Measurements from ENCODE around the gene ZNF679. TPM values are rescaled to one million over a fixed set of nuclear protein-coding genes. Genes with fewer than 3 reads are reported as not detected.

Gene ZNF679
- total RNA-seq, 1 donor from 2014 or later = not detected

DNA sequence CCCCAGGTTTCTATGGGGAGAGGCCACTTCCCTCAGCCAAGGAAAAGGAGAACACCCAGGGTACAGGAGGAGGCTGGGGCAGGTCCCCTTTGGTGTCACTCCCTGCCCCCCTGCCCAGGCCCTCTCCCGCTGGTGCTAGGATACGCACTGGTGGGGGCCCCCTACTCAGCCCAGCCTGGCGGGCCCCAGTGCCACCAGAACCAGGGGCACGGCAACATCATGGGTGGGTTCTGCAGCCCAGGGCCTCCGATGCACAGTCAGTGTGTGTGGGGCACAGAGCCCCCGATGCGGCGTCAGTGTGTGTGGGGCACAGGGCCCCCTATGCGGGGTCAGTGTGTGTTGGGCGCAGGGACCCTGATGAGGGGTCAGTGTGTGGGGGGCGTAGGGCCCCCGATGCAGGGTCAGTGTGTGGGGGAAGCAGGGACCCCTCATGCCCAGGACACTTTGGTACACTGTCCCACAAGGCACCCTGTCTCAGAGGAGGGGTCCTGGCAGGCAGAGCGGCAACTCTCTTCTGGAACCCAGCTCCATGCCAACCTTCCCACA lies 44.4 kb upstream of the ZNF679 start:
- intact Hi-C loops (cut with DNase I) = loop anchor here (5.0 kb wide), 1 partner anchor 438 kb away; no protein-coding TSS in a partner anchor
- DNase-seq (no peak), ATAC-seq (peak in 1 of 2 donors; percentile 26)
- no peak overlapping the region for H3K27ac ChIP-seq
- no peaks in the 10 kb centered on the region for H3K4me1 ChIP-seq
- TF ChIP-seq, protein P1, sequence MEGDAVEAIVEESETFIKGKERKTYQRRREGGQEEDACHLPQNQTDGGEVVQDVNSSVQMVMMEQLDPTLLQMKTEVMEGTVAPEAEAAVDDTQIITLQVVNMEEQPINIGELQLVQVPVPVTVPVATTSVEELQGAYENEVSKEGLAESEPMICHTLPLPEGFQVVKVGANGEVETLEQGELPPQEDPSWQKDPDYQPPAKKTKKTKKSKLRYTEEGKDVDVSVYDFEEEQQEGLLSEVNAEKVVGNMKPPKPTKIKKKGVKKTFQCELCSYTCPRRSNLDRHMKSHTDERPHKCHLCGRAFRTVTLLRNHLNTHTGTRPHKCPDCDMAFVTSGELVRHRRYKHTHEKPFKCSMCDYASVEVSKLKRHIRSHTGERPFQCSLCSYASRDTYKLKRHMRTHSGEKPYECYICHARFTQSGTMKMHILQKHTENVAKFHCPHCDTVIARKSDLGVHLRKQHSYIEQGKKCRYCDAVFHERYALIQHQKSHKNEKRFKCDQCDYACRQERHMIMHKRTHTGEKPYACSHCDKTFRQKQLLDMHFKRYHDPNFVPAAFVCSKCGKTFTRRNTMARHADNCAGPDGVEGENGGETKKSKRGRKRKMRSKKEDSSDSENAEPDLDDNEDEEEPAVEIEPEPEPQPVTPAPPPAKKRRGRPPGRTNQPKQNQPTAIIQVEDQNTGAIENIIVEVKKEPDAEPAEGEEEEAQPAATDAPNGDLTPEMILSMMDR (IDR thresholded peaks at IDR 0.05) = no peak
- H3K4me3 ChIP-seq = no peak overlapping the region
- peaks cover 31% of the 10 kb centered on the region for H3K27me3 ChIP-seq (ENCODE audit: low read depth)
- H3K9me3 ChIP-seq = no peaks in the 10 kb centered on the region
- no peaks in the 10 kb centered on the region for H3K36me3 ChIP-seq

DNA sequence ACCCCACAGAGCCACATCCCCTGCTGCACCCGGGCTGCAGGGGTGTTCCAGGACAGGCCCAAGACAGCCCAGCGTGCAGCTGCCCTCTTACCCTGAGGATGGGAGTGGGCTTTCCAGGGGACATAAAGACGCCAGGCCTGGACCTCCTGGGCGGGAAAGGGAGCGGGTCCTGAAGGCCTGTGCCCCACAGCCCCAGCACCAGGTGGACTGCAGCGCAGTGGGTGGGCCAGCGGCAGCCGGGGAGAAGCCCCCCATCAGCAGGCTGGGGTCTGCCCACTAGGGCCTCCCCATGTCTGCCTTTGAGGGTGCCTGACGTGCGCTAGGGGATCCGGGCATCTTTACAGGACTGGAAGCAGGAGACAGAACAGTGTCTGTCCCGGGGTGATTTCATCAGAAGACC lies 43.9 kb upstream of the ZNF679 start:
- H3K9me3 ChIP-seq = no peaks in the 10 kb centered on the region
- no peak overlapping the region for H3K4me3 ChIP-seq
- no peak for DNase-seq
- ATAC-seq = peak; percentile 11 to 27
- intact Hi-C loops (cut with DNase I) = loop anchor here (5.0 kb wide), 1 partner anchor 438 kb away; no protein-coding TSS in a partner anchor
- no peaks in the 10 kb centered on the region for H3K36me3 ChIP-seq
- H3K27me3 ChIP-seq (ENCODE audit: low read depth) = peaks cover 31% of the 10 kb centered on the region
- H3K4me1 ChIP-seq = no peaks in the 10 kb centered on the region
- H3K27ac ChIP-seq = no peak overlapping the region
- TF ChIP-seq, protein P1 (IDR thresholded peaks at IDR 0.05) = no peak

GRCh38 chr7:64187408-64187807 lies 40.9 kb upstream of the ZNF679 start:
- Histone ChIP-seq H3K27me3 (ENCODE audit: low read depth) (peaks cover 11% of the 10 kb centered on the region), H3K4me3 (no peak overlapping the region), H3K9me3 (no peaks in the 10 kb centered on the region), H3K4me1 (no peaks in the 10 kb centered on the region), H3K36me3 (no peaks in the 10 kb centered on the region), H3K27ac (no peak overlapping the region)
- no peak for DNase-seq
- TF ChIP-seq, protein P1 (IDR thresholded peaks at IDR 0.05) = no peak
- no peak for ATAC-seq
- intact Hi-C loops (cut with DNase I) = no loop called here

DNA sequence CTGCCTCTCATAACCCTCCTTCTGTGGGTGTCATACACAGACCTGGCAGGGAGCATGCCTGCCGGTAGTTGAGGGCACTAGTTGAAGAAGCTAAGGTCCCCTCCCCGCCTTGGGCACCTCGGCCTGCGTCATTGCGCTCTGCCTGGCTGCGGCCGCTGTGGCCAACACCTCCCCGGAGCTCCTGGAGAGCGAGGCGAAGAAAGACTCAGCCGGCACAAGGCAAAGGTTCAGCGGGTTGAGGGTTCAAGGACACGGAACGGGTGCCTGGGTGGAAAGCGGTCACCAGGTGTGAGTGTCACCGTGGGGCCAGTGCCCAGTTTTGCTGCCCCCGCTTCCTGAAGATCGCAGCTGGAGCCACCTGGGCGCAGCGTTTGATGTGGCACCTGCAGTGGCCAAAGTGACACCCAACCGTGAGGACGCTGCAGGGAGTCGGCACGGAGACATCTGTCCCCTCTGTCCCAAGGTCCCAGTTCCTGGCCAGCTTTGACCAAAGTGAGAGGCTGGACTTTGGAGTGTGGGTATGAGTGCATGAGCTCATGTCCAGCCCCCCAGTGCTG lies 36.0 kb upstream of the ZNF679 start:
- H3K9me3 ChIP-seq = peaks cover 7% of the 10 kb centered on the region
- DNase-seq (no peak), ATAC-seq (no peak)
- TF ChIP-seq, protein P1 (IDR thresholded peaks at IDR 0.05) = no peak
- H3K4me1 ChIP-seq = no peaks in the 10 kb centered on the region
- H3K36me3 ChIP-seq = no peaks in the 10 kb centered on the region
- H3K27me3 ChIP-seq (ENCODE audit: low read depth) = no peaks in the 10 kb centered on the region
- H3K4me3 ChIP-seq = no peak overlapping the region
- no peak overlapping the region for H3K27ac ChIP-seq
- intact Hi-C loops (cut with DNase I) = no loop called here

DNA sequence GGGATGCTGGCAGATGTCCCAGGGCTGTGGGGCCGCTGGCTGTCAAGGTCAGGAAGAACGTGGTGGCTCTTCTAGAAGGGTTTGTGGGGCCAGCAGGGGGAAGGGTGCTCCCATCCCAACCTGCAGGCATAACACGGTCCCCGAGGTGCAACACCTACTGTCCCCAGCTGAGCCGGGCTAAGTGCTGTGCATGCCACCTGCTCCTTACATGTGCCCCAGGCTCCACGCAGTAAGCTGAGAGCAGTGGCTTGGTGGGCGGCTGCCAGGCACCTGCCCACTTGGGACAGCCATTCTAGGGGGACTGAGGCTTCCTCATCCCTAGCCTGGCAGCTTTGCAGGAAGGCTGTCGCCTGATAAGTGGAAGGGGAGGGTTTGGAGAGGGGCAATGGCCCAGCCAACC lies 35.5 kb upstream of the ZNF679 start:
- DNase-seq = no peak
- intact Hi-C loops (cut with DNase I) = no loop called here
- Histone ChIP-seq H3K4me1 (no peaks in the 10 kb centered on the region), H3K27ac (no peak overlapping the region), H3K9me3 (peaks cover 8% of the 10 kb centered on the region), H3K4me3 (no peak overlapping the region), H3K27me3 (ENCODE audit: low read depth) (no peaks in the 10 kb centered on the region), H3K36me3 (no peaks in the 10 kb centered on the region)
- TF ChIP-seq, protein P1 (IDR thresholded peaks at IDR 0.05) = no peak
- no peak for ATAC-seq

All from lower lobe of right lung (tissue), 2 donors.